Neural cell (in vitro differentiated cells): Measurements from ENCODE around the gene PDHX.

Source experiments
- CTCF ChIP-seq: fragments of 450-650 bp; IDR thresholded peaks from 2 replicates; pipeline ENCODE4 v1.5.1; 2014; ENCODE audit warnings: antibody characterized with exemption, mild to moderate bottlenecking, moderate library complexity; ENCODE audit not compliant: poor library complexity, severe bottlenecking
- EP300 ChIP-seq: fragments of 450-650 bp; conservative IDR thresholded peaks from 2 replicates; pipeline ENCODE4 v1.6.1; 2014; ENCODE audit warnings: antibody characterized with exemption, mild to moderate bottlenecking, moderate library complexity; ENCODE audit not compliant: poor library complexity, severe bottlenecking
- EZH2 ChIP-seq: fragments of 200-600, 300-800 bp; shearing (Covaris generic), sonication (generic); IDR thresholded peaks from 2 replicates; pipeline ENCODE4 v1.6.1; 2014; ENCODE audit warnings: antibody characterized with exemption, low read length, borderline replicate concordance, mild to moderate bottlenecking; ENCODE audit not compliant: insufficient read depth, poor library complexity, severe bottlenecking
- MXI1 ChIP-seq: fragments of 450-650 bp; conservative IDR thresholded peaks from 2 replicates; pipeline ENCODE4 v1.6.1; 2014; ENCODE audit warnings: antibody characterized with exemption, mild to moderate bottlenecking; ENCODE audit not compliant: poor library complexity, severe bottlenecking
- POLR2AphosphoS5 ChIP-seq: IDR thresholded peaks from 2 replicates; pipeline ENCODE4 v1.6.1; 2012
- RAD21 ChIP-seq: fragments of 450-650 bp; conservative IDR thresholded peaks from 2 replicates; pipeline ENCODE4 v1.6.1; 2014; ENCODE audit warnings: antibody characterized with exemption, mild to moderate bottlenecking, moderate library complexity
- REST ChIP-seq: IDR thresholded peaks from 2 replicates; pipeline ENCODE4 v1.6.1; 2012; ENCODE audit warnings: borderline replicate concordance
- SMC3 ChIP-seq: fragments of 450-650 bp; conservative IDR thresholded peaks from 2 replicates; pipeline ENCODE4 v1.6.1; 2014; ENCODE audit warnings: antibody characterized with exemption, mild to moderate bottlenecking, moderate library complexity; ENCODE audit not compliant: poor library complexity

DNA sequence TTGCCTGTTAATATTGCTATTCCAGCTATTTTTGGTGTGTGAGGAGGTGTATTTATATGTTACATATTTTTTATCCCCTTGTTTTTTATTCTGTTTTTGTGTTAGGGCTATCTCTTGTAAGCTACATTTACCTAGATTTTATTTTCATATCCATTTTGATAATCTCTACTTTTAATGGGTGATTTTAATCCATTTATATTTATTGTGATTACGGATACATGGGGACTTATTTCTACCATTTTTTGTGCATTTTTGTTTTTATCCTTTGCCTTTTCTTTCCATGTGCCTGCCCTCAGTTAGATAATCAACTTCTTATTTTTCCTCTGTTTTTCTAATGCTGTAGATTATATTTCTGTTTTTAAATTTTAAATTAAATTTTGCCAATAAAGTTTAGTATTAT, 28.3 kb downstream of the PDHX start:
- no peak for TF ChIP-seq CTCF
- no peak for TF ChIP-seq EZH2
- TF ChIP-seq RAD21 = no peak
- no peak for TF ChIP-seq POLR2AphosphoS5
- no peak for TF ChIP-seq EP300
- TF ChIP-seq REST = no peak
- no peak for TF ChIP-seq MXI1
- TF ChIP-seq SMC3 = no peak
